ENCODE data around the gene JAK1. TPM values are rescaled to one million over a fixed set of nuclear protein-coding genes. Genes with fewer than 3 reads are reported as not detected.

The JAK1 gene
- total and polyA plus RNA-seq, 2 of the 8 experiments (the other 6 are each of a cell fraction or from before 2014, with no cell fraction given), result 7.8 to 24.5 TPM

- no peaks in the 10 kb centered on the region for H3K27me3 ChIP-seq (replicated peaks in 1 of 4; ENCODE audit: control insufficient read depth in 3 of 4, extremely low read depth in 1 of 4, insufficient read depth in 3 of 4, low read length in 3 of 4)
- H3K4me3 ChIP-seq (ENCODE audit: extremely low read depth in 1 of 4, insufficient read depth in 2 of 4, low read depth in 3 of 4, low read length in 4 of 4), result no peak overlapping the region
- CTCF ChIA-PET (ENCODE audit: partially characterized antibody), result interaction anchor here (0.7 to 1.1 kb wide), 4 partner anchors 15 to 41 kb away, joined by 3 to 4 read pairs (median 3); no protein-coding TSS in a partner anchor
- no peaks in the 10 kb centered on the region for H3K23me2 ChIP-seq (ENCODE audit: low read depth, low read length)
- H3K36me3 ChIP-seq (ENCODE audit: control insufficient read depth in 2 of 4, insufficient read depth in 4 of 4, low read length in 3 of 4), result no peaks in the 10 kb centered on the region; a peak in 1 of 8 replicates
- no peak overlapping the region for H4K8ac ChIP-seq (ENCODE audit: extremely low read depth, insufficient read depth, low read length)
- H3K9me3 ChIP-seq (ENCODE audit: insufficient read depth in 2 of 2, low read depth in 1 of 2, low read length in 1 of 2), result no peaks in the 10 kb centered on the region
- no peak overlapping the region for H2BK15ac ChIP-seq (ENCODE audit: low read length)
- no peak overlapping the region for H3K18ac ChIP-seq (ENCODE audit: extremely low read depth, low read length)
- no peak overlapping the region for H2AFZ ChIP-seq (ENCODE audit: low read length)
- peaks cover 0 to 2% of the 10 kb centered on the region in 2 experiments for H4K20me1 ChIP-seq (replicated peaks in 1 of 2; ENCODE audit: control insufficient read depth in 1 of 2, insufficient read depth in 2 of 2, low read length in 2 of 2)
- H3K56ac ChIP-seq (replicated peaks; ENCODE audit: insufficient read length, low read depth, low read length), result no peak overlapping the region
- H3K79me1 ChIP-seq (ENCODE audit: low read depth, low read length), result no peaks in the 10 kb centered on the region
- no peaks in the 10 kb centered on the region; a peak in 1 of 7 replicates for H3K4me1 ChIP-seq (replicated peaks in 1 of 4; ENCODE audit: control insufficient read depth in 3 of 4, insufficient read depth in 4 of 4, low read length in 3 of 4)
- POLR2A ChIA-PET (ENCODE audit: partially characterized antibody), result no interaction called here
- H2BK12ac ChIP-seq (ENCODE audit: low read depth, low read length), result no peak overlapping the region
- DNase-seq (ENCODE audit: low read depth in 1 of 2, low spot score in 2 of 2), result no peak
- no peak for FAIRE-seq
- H3K79me2 ChIP-seq (ENCODE audit: control insufficient read depth in 1 of 2, insufficient read depth in 2 of 2, low read length in 2 of 2), result no peaks in the 10 kb centered on the region
- no peak overlapping the region for H4K91ac ChIP-seq (replicated peaks; ENCODE audit: insufficient read length, low read length)
- no peak overlapping the region for H3K9ac ChIP-seq (replicated peaks in 1 of 4; ENCODE audit: extremely low read depth in 1 of 4, low read depth in 3 of 4, low read length in 3 of 4)
- H2AK5ac ChIP-seq (ENCODE audit: low read depth, low read length), result no peak overlapping the region
- no peak overlapping the region for H3K4me2 ChIP-seq (ENCODE audit: insufficient read depth in 1 of 2, low read depth in 2 of 2, low read length in 2 of 2)
- no peak overlapping the region for H2BK20ac ChIP-seq (ENCODE audit: low read length)
- TF ChIP-seq SP4 (IDR thresholded peaks at IDR 0.05; ENCODE audit: low read length), result no peak
- no peak for TF ChIP-seq POU5F1 (IDR thresholded peaks at IDR 0.05; ENCODE audit: low read depth, low read length)
- TF ChIP-seq CBX5 (IDR thresholded peaks at IDR 0.05; ENCODE audit: low read depth, low read length), result no peak
- TF ChIP-seq KDM4A (IDR thresholded peaks at IDR 0.05; ENCODE audit: low read depth, low read length, severe bottlenecking), result no peak
- no peak for TF ChIP-seq FOSL1 (IDR thresholded peaks at IDR 0.05; ENCODE audit: insufficient read depth, low read depth, low read length)
- TF ChIP-seq NRF1 (IDR thresholded peaks at IDR 0.05; ENCODE audit: low read depth, low read length), result no peak
- no peak for TF ChIP-seq SP1 (IDR thresholded peaks at IDR 0.05; ENCODE audit: low read depth, low read length)
- TF ChIP-seq TCF12 (IDR thresholded peaks at IDR 0.05; ENCODE audit: low read depth, low read length), result no peak
- TF ChIP-seq CHD2 (IDR thresholded peaks at IDR 0.05; ENCODE audit: low read length), result no peak
- TF ChIP-seq SAP30 (IDR thresholded peaks at IDR 0.05; ENCODE audit: insufficient read depth, insufficient replicate concordance, low read length), result no peak
- no peak for TF ChIP-seq KDM5A (IDR thresholded peaks at IDR 0.05; ENCODE audit: low read length)
- TF ChIP-seq ASH2L (IDR thresholded peaks at IDR 0.05; ENCODE audit: low read length), result no peak
- TF ChIP-seq RAD21 (IDR thresholded peaks at IDR 0.05 in 1 of 2, conservative IDR thresholded peaks at IDR 0.05 in 1 of 2; ENCODE audit: low read depth in 2 of 2, low read length in 2 of 2), result no peak
- TF ChIP-seq E2F6 (IDR thresholded peaks at IDR 0.05), result no peak
- TF ChIP-seq CREB1 (IDR thresholded peaks at IDR 0.05), result no peak
- H3K23ac ChIP-seq (ENCODE audit: insufficient read length), result no peak overlapping the region
- no peak overlapping the region for H2BK5ac ChIP-seq (ENCODE audit: low read depth, low read length)
- H3K27ac ChIP-seq (ENCODE audit: low read depth, low read length), result no peak overlapping the region
- H4K5ac ChIP-seq (ENCODE audit: insufficient read length, low read depth, low read length), result no peak overlapping the region
- no peak overlapping the region for H3K14ac ChIP-seq (ENCODE audit: insufficient read length)
- H2BK120ac ChIP-seq (replicated peaks; ENCODE audit: low read depth, low read length), result no peak overlapping the region
- H3K4ac ChIP-seq (replicated peaks; ENCODE audit: insufficient read length, low read depth, low read length), result no peak overlapping the region
- 95% methylated on average over 7 of the region's 7 CpGs; no CpG with 5 or more reads in 1 of the 2 experiments for WGBS, 2 experiments (ENCODE audit: extremely low coverage in 1 of 2, insufficient coverage in 1 of 2, insufficient read length in 1 of 2, insufficient replicate concordance in 2 of 2, low coverage in 1 of 2, low lambda C conversion rate in 2 of 2, missing lambda C conversion rate in 1 of 2)
Measured at GRCh38 chr1:64844609-64845008, 121.7 kb downstream of the JAK1 start.

Data from H1 (cell line).